NCI-H1048 (cell line): Measurements from ENCODE around the gene ABAT.
"Not testable (repeated sequence)": the region's sequence is repeated elsewhere in the genome, so short reads cannot be mapped to it uniquely, and the experiment has no call there.

Source experiments
- DNase-seq: peaks from one replicate; lab custom pipeline; 2025; lab: John Stamatoyannopoulos, UW

Gene ABAT

GRCh38 chr16:8649829-8650554 is 24.4 kb upstream of the ABAT start:
- DNase-seq = no peak

- not testable (repeated sequence) for DNase-seq
Measured at GRCh38 chr16:8651958-8652357, 22.5 kb upstream of the ABAT start.

- DNase-seq = no peak
Measured at GRCh38 chr16:8655184-8655717, 19.2 kb upstream of the ABAT start.

- no peak for DNase-seq
Measured at GRCh38 chr16:8656376-8656775, 18.0 kb upstream of the ABAT start.

GRCh38 chr16:8660841-8661301 is 13.5 kb upstream of the ABAT start:
- DNase-seq = no peak

GRCh38 chr16:8661703-8662102 is 12.7 kb upstream of the ABAT start:
- DNase-seq = no peak

GRCh38 chr16:8663192-8664089 is 11.0 kb upstream of the ABAT start:
- no peak for DNase-seq

- no peak for DNase-seq
Measured at GRCh38 chr16:8665529-8665928, 8.9 kb upstream of the ABAT start.

GRCh38 chr16:8667492-8667891 is 6.9 kb upstream of the ABAT start:
- DNase-seq = no peak

- DNase-seq = no peak
Measured at GRCh38 chr16:8668113-8668512, 6.3 kb upstream of the ABAT start.

- no peak for DNase-seq
Measured at GRCh38 chr16:8669481-8669880, 4.9 kb upstream of the ABAT start.

GRCh38 chr16:8670014-8670560 is 4.3 kb upstream of the ABAT start:
- DNase-seq = no peak

GRCh38 chr16:8673611-8674412 is 605 bp upstream of the ABAT start:
- no peak for DNase-seq

GRCh38 chr16:8675183-8676159 is 1.1 kb downstream of the ABAT start:
- no peak for DNase-seq

- DNase-seq = no peak
Measured at GRCh38 chr16:8676160-8676547, 1.7 kb downstream of the ABAT start.

GRCh38 chr16:8676737-8677375 is 2.4 kb downstream of the ABAT start:
- no peak for DNase-seq

- no peak for DNase-seq
Measured at GRCh38 chr16:8677481-8677880, 3.1 kb downstream of the ABAT start.

- DNase-seq = no peak
Measured at GRCh38 chr16:8678068-8678927, 3.9 kb downstream of the ABAT start.

GRCh38 chr16:8679151-8679550 is 4.7 kb downstream of the ABAT start:
- DNase-seq = no peak
